Endothelial cell of umbilical vein (primary cell): Measurements from ENCODE around the gene BBX. TPM values are rescaled to one million over a fixed set of nuclear protein-coding genes. Genes with fewer than 3 reads are reported as not detected.

Experiments used
- BruUV-seq: library from RNA; stranded (reverse); fragments of 400-500 nt; replicated peaks from 2 replicates; lab custom pipeline; 2021; lab: Mats Ljungman, UMichigan
- CTCF ChIA-PET: fragments of 300-600, 350-600 bp; sonication (Branson Sonifier 250); formaldehyde crosslinking; loops from one replicate; lab custom pipeline; 2021; ENCODE audit warnings: antibody characterized with exemption, inconsistent platforms; lab: Charles Lee
- POLR2A ChIA-PET: fragments of 300-600, 350-600 bp; sonication (Branson Sonifier 250); formaldehyde crosslinking; loops from one replicate; lab custom pipeline; 2021; ENCODE audit warnings: antibody characterized with exemption, inconsistent platforms; lab: Charles Lee
- DNase-seq: peaks from one replicate; pipeline ENCODE4 v3.0.0-alpha.2; 2011; ENCODE audit warnings: low read depth, low spot score
- FAIRE-seq: peaks from 2 replicates; lab custom pipeline; 2011; peaks lifted over from hg19 to GRCh38; lab: Jason Lieb, UNC
- H2AFZ ChIP-seq: 2 replicates; pipeline ENCODE4 v1.6.0; 2012; ENCODE audit warnings: low read depth, low read length, control low read depth, inconsistent platforms
- H3K27ac ChIP-seq: 2 replicates; pipeline ENCODE4 v1.5.1; 2011; ENCODE audit warnings: low read depth, mild to moderate bottlenecking, control low read depth, low read length, moderate library complexity; ENCODE audit not compliant: insufficient read depth
- H3K27me3 ChIP-seq, 2 experiments: 2 replicates each; pipeline versions ENCODE4 v1.6.0 to v1.6.1; 2011; ENCODE audit warnings: low read length in 2 of 2, mixed read lengths in 1 of 2; ENCODE audit not compliant: control insufficient read depth in 2 of 2, insufficient read depth in 2 of 2
- H3K36me3 ChIP-seq, 2 experiments: 2 replicates in 1 of 2; 3 replicates in 1 of 2; pipeline ENCODE4 v1.5.1; 2011; ENCODE audit warnings: low read length in 2 of 2, mild to moderate bottlenecking in 1 of 2, moderate library complexity in 1 of 2; ENCODE audit not compliant: control insufficient read depth in 2 of 2, insufficient read depth in 2 of 2; ENCODE audit errors: extremely low read depth in 1 of 2
- H3K4me1 ChIP-seq: 3 replicates; pipeline ENCODE4 v1.5.1; 2011; ENCODE audit warnings: mild to moderate bottlenecking, low read length; ENCODE audit not compliant: control insufficient read depth, insufficient read depth; ENCODE audit errors: extremely low read depth
- H3K4me2 ChIP-seq: 2 replicates; pipeline ENCODE4 v1.6.1; 2011; ENCODE audit warnings: low read length, control low read depth, mixed read lengths; ENCODE audit not compliant: insufficient read depth
- H3K4me3 ChIP-seq, 3 experiments: fragments of 200-600 bp in 1 of 3; sonication (generic), shearing (Covaris generic) in 1 of 3; replicated peaks in 1 of 3; 2 replicates each; pipeline ENCODE4 v1.5.1; 2011 to 2016; ENCODE audit warnings: control low read depth in 3 of 3, low read length in 3 of 3, mild to moderate bottlenecking in 2 of 3, inconsistent platforms in 1 of 3, low read depth in 1 of 3, moderate library complexity in 1 of 3; ENCODE audit not compliant: insufficient read depth in 1 of 3
- H3K79me2 ChIP-seq: 2 replicates; pipeline ENCODE4 v1.6.0; 2012; ENCODE audit warnings: low read length, inconsistent platforms; ENCODE audit not compliant: control insufficient read depth, insufficient read depth
- H3K9ac ChIP-seq: replicated peaks from 2 replicates; pipeline ENCODE3; 2011; ENCODE audit warnings: low read length, control low read depth; ENCODE audit not compliant: insufficient read depth; ENCODE audit errors: extremely low read depth
- H3K9me1 ChIP-seq: replicated peaks from 3 replicates; pipeline ENCODE4 v1.6.0; 2011; ENCODE audit warnings: mild to moderate bottlenecking, low read length; ENCODE audit not compliant: control insufficient read depth, insufficient read depth; ENCODE audit errors: extremely low read depth
- H3K9me3 ChIP-seq: replicated peaks from 2 replicates; pipeline ENCODE4 v1.5.1; 2012; ENCODE audit warnings: low read length, inconsistent platforms; ENCODE audit not compliant: control insufficient read depth, insufficient read depth
- H4K20me1 ChIP-seq: replicated peaks from 2 replicates; pipeline ENCODE3; 2011; ENCODE audit warnings: mild to moderate bottlenecking, low read length; ENCODE audit not compliant: control insufficient read depth, insufficient read depth; ENCODE audit errors: extremely low read depth
- CTCF ChIP-seq, 2 donors: IDR thresholded peaks; 1 replicate in 1 of 2; 2 replicates in 1 of 2; pipeline ENCODE4 v1.5.1; 2011; ENCODE audit warnings: low read length in 2 of 2, mild to moderate bottlenecking in 2 of 2, moderate library complexity in 2 of 2, control low read depth in 1 of 2, inconsistent platforms in 1 of 2, low read depth in 1 of 2; ENCODE audit not compliant: insufficient read depth in 1 of 2; ENCODE audit errors: extremely low read depth in 1 of 2
- EZH2 ChIP-seq: IDR thresholded peaks from 2 replicates; pipeline ENCODE4 v1.6.1; 2012; ENCODE audit warnings: borderline replicate concordance, low read depth, mild to moderate bottlenecking, moderate library complexity, low read length, inconsistent platforms; ENCODE audit not compliant: severe bottlenecking
- FOS ChIP-seq: IDR thresholded peaks from 2 replicates; pipeline ENCODE4 v1.6.1; 2011; ENCODE audit warnings: mild to moderate bottlenecking, low read length, moderate library complexity, borderline replicate concordance; ENCODE audit not compliant: insufficient read depth
- GATA2 ChIP-seq: IDR thresholded peaks from 2 replicates; pipeline ENCODE4 v1.7.0; 2011; ENCODE audit warnings: low read depth, mild to moderate bottlenecking, moderate library complexity, mixed read lengths, low read length; ENCODE audit not compliant: insufficient read length, insufficient read depth
- JUN ChIP-seq: IDR thresholded peaks from 2 replicates; pipeline ENCODE4 v1.6.1; 2011; ENCODE audit warnings: borderline replicate concordance, low read depth; ENCODE audit not compliant: insufficient read length, insufficient read depth
- MAX ChIP-seq: IDR thresholded peaks from 2 replicates; pipeline ENCODE4 v1.6.1; 2011; ENCODE audit not compliant: insufficient read depth, insufficient read length
- MYC ChIP-seq: IDR thresholded peaks from one replicate; pipeline ENCODE4 v1.6.1; 2011; ENCODE audit warnings: mild to moderate bottlenecking, low read depth, low read length
- POLR2A ChIP-seq: IDR thresholded peaks from 2 replicates; pipeline ENCODE4 v1.6.1; 2012; ENCODE audit warnings: low read depth, mild to moderate bottlenecking, control low read depth, low read length
- POLR2AphosphoS5 ChIP-seq: IDR thresholded peaks from 2 replicates; pipeline ENCODE4 v1.6.1; 2012; ENCODE audit warnings: low read depth, mild to moderate bottlenecking, control low read depth, low read length, moderate library complexity; ENCODE audit not compliant: insufficient read depth
- dilution Hi-C: fragments of 300-500 bp; cut with MboI; formaldehyde crosslinking; loops from one replicate; pipeline ENCODE4 v1.15.0; 2019; ENCODE audit warnings: low sequenced_read_pairs; ENCODE audit not compliant: extremely low pct_ligation_motif_present
- intact Hi-C: fragments of 100-400 bp; cut with micrococcal nuclease; formaldehyde crosslinking; loops from one replicate; pipeline ENCODE4 v1.10.0; 2022
- polyA plus RNA-seq, 4 experiments: library from polyadenylated mRNA; depleted of rRNA in 3 of 4; stranded (reverse) in 3 of 4; unstranded in 1 of 4; fragments of >200 nt; gene quantifications; 2 replicates each; pipeline versions ENCODE4 v1.2.1 to v1.2.3, GENCODE V29; 2011 to 2012; ENCODE audit warnings: missing spikeins in 1 of 4
- total RNA-seq: library from RNA; stranded (reverse); gene quantifications from 2 replicates; pipeline ENCODE4 v1.2.3, GENCODE V29; 2021

BBX gene
- total and polyA plus RNA-seq, 2 donors (not counting 3 experiments of a cell fraction or from before 2014, with no cell fraction given) = 21.4 to 43.4 TPM

GRCh38 chr3:107685383-107685782 lies 162.6 kb downstream of the BBX start:
- H3K79me2 ChIP-seq = no peaks in the 10 kb centered on the region
- no peak overlapping the region for H2AFZ ChIP-seq
- dilution Hi-C loops = no loop called here
- CTCF ChIA-PET = interaction anchor here (1.3 to 1.9 kb wide), 2 partner anchors 10 to 33 kb away, joined by 3 to 15 read pairs; no protein-coding TSS in a partner anchor
- H3K27me3 ChIP-seq = no peaks in the 10 kb centered on the region
- POLR2A ChIA-PET = no interaction called here
- no peak for DNase-seq
- peaks cover 3% of the 10 kb centered on the region for H4K20me1 ChIP-seq
- TF ChIP-seq MAX (no peak), MYC (no peak), FOS (no peak), CTCF (IDR thresholded peaks at IDR 0.05; ENCODE audit: extremely low read depth in 1 of 2, insufficient read depth in 1 of 2, low read depth in 1 of 2, low read length in 2 of 2) (no peak), JUN (no peak), GATA2 (no peak), POLR2A (no peak), POLR2AphosphoS5 (no peak), EZH2 (no peak)
- no peak for FAIRE-seq
- no peaks in the 10 kb centered on the region for H3K4me1 ChIP-seq
- H3K4me2 ChIP-seq = no peak overlapping the region
- intact Hi-C loops = no loop called here
- H3K27ac ChIP-seq = no peak overlapping the region
- H3K4me3 ChIP-seq = no peak overlapping the region
- H3K9me1 ChIP-seq = no peaks in the 10 kb centered on the region
- BruUV-seq = no TSS peak
- no peaks in the 10 kb centered on the region for H3K36me3 ChIP-seq
- no peak overlapping the region for H3K9ac ChIP-seq
- no peaks in the 10 kb centered on the region for H3K9me3 ChIP-seq
